Measurements from ENCODE around the gene NPHS1.

DNA sequence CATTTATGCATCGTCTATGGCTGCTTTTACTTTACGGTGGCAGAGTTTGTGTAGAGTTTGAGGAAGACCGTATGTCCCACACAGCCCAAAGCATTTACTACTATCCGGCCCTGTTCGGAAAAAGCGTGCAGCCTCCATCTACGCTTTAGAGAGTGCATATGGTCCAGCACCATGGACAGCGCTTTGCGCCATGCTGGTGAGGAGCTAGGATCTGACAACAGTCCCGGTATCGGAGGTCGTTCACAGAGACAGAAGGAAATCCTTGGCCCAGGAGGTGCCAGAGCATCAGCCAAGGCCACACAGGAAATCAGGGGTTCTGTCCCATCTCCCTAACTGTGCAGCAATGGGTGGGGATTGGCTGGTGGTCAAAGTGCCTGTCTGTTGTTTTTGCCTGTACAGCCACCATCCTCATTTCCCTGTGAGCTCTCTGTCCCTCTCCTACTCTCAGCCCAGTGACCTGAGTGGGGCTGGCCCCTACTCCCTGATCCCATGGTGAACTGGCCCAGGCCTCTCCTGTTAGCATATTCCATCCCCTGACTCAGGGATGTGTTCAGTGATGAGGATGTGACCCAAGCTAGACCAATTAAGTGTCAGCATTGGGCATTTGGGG, 23.5 kb downstream of the NPHS1 start:
- TF ChIP-seq, protein P1, sequence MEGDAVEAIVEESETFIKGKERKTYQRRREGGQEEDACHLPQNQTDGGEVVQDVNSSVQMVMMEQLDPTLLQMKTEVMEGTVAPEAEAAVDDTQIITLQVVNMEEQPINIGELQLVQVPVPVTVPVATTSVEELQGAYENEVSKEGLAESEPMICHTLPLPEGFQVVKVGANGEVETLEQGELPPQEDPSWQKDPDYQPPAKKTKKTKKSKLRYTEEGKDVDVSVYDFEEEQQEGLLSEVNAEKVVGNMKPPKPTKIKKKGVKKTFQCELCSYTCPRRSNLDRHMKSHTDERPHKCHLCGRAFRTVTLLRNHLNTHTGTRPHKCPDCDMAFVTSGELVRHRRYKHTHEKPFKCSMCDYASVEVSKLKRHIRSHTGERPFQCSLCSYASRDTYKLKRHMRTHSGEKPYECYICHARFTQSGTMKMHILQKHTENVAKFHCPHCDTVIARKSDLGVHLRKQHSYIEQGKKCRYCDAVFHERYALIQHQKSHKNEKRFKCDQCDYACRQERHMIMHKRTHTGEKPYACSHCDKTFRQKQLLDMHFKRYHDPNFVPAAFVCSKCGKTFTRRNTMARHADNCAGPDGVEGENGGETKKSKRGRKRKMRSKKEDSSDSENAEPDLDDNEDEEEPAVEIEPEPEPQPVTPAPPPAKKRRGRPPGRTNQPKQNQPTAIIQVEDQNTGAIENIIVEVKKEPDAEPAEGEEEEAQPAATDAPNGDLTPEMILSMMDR (IDR thresholded peaks at IDR 0.05) = no peak
- no peak for TF ChIP-seq POLR2A (IDR thresholded peaks at IDR 0.05)

Measured in adrenal gland (tissue), 5 donors.